ENCODE measurements around the gene GART.
"Not testable (repeated sequence)": the region's sequence is repeated elsewhere in the genome, so short reads cannot be mapped to it uniquely, and the experiment has no call there.

The GART gene

DNA sequence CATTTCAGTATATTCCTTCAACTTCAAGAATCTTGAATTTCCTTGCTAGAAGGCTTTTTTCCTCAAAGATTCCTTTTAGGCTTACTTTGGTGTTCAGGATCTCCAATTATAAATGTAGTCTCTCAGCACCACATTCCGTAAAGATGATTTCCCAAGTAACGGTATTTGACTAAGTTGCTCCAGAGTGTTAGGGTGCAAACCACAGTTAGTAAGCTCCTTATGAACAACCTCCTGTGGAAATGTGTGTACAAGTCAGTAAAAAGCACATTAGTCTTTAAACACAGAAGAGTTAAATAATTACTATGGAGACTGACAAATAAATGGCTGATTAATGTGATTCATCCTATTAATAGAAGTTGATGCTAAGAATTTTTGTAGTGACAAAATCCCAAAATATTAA lies 36.3 kb upstream of the GART start:
- peaks cover 58% of the 10 kb centered on the region for H3K36me3 ChIP-seq (ENCODE audit: insufficient read depth, low read length)
- H3F3A ChIP-seq (ENCODE audit: low read depth): no peaks in the 10 kb centered on the region; the same call in 1 of the 2 replicates
- no peaks in the 10 kb centered on the region for H4K20me1 ChIP-seq (ENCODE audit: insufficient read depth, low read length, poor library complexity, severe bottlenecking)

DNA sequence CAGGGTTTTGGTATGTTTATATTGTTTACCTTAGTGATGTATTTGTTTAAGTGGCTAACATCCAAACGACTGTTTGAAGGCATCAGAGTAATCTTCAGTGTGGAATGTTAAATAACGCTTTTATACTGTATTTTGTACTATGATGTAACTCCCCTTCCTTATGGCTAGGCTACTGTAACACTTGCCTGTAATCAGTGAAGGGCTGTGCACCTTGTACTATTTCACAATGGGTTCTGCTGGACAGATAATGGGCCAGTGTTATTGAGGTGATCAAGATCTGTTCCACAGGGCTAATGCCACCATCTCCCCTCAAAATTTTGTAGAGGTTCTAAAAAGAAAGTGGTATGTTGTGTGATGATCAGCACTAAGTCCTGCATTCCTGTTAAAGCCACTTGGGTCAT lies 34.8 kb upstream of the GART start:
- not testable (repeated sequence) for H3K27me3 ChIP-seq (ENCODE audit: insufficient read depth, low read length, poor library complexity, severe bottlenecking); H3K9me2 ChIP-seq (replicated peaks; ENCODE audit: low read depth, low read length); H3K4me3 ChIP-seq (ENCODE audit: low read length, poor library complexity, severe bottlenecking); H3K4me1 ChIP-seq (ENCODE audit: insufficient read depth, low read length, poor library complexity, severe bottlenecking); H3K9me3 ChIP-seq (ENCODE audit: insufficient read depth, low read depth, low read length); H3K9ac ChIP-seq (ENCODE audit: low read depth, low read length, poor library complexity, severe bottlenecking); H3F3A ChIP-seq (ENCODE audit: low read depth); H2AFZ ChIP-seq (ENCODE audit: low read length); H3K4me2 ChIP-seq (ENCODE audit: low read depth, low read length, poor library complexity, severe bottlenecking); H3K79me2 ChIP-seq (ENCODE audit: insufficient read depth, low read length); H4K20me1 ChIP-seq (ENCODE audit: insufficient read depth, low read length, poor library complexity, severe bottlenecking)
- peaks cover 71% of the 10 kb centered on the region for H3K36me3 ChIP-seq (ENCODE audit: insufficient read depth, low read length)

More for the DNA sequence above, 36.3 kb upstream of the GART start:
- Histone ChIP-seq H3K27me3 (ENCODE audit: insufficient read depth, low read length, poor library complexity, severe bottlenecking) (no peaks in the 10 kb centered on the region), H3K9ac (ENCODE audit: low read depth, low read length, poor library complexity, severe bottlenecking) (no peak overlapping the region), H2AFZ (ENCODE audit: low read length) (no peak overlapping the region), H3K9me2 (replicated peaks; ENCODE audit: low read depth, low read length) (no peaks in the 10 kb centered on the region), H3K4me1 (ENCODE audit: insufficient read depth, low read length, poor library complexity, severe bottlenecking) (peaks cover 4% of the 10 kb centered on the region), H3K9me3 (ENCODE audit: insufficient read depth, low read depth, low read length) (no peaks in the 10 kb centered on the region), H3K4me2 (ENCODE audit: low read depth, low read length, poor library complexity, severe bottlenecking) (no peak overlapping the region), H3K79me2 (ENCODE audit: insufficient read depth, low read length) (no peaks in the 10 kb centered on the region), H3K4me3 (ENCODE audit: low read length, poor library complexity, severe bottlenecking) (no peak overlapping the region)
- TF ChIP-seq, protein P1, sequence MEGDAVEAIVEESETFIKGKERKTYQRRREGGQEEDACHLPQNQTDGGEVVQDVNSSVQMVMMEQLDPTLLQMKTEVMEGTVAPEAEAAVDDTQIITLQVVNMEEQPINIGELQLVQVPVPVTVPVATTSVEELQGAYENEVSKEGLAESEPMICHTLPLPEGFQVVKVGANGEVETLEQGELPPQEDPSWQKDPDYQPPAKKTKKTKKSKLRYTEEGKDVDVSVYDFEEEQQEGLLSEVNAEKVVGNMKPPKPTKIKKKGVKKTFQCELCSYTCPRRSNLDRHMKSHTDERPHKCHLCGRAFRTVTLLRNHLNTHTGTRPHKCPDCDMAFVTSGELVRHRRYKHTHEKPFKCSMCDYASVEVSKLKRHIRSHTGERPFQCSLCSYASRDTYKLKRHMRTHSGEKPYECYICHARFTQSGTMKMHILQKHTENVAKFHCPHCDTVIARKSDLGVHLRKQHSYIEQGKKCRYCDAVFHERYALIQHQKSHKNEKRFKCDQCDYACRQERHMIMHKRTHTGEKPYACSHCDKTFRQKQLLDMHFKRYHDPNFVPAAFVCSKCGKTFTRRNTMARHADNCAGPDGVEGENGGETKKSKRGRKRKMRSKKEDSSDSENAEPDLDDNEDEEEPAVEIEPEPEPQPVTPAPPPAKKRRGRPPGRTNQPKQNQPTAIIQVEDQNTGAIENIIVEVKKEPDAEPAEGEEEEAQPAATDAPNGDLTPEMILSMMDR (conservative IDR thresholded peaks at IDR 0.05; ENCODE audit: low read length): no peak
- TF ChIP-seq EZH2phosphoT487 (IDR thresholded peaks at IDR 0.05; ENCODE audit: borderline replicate concordance): no peak

- H3F3A ChIP-seq (ENCODE audit: low read depth): no peaks in the 10 kb centered on the region
- TF ChIP-seq EZH2phosphoT487 (IDR thresholded peaks at IDR 0.05; ENCODE audit: borderline replicate concordance): no peak
- TF ChIP-seq, protein P1 (conservative IDR thresholded peaks at IDR 0.05; ENCODE audit: low read length): no peak
- H3K4me3 ChIP-seq (ENCODE audit: low read length, poor library complexity, severe bottlenecking): no peak overlapping the region
- H4K20me1 ChIP-seq (ENCODE audit: insufficient read depth, low read length, poor library complexity, severe bottlenecking): no peaks in the 10 kb centered on the region
- H3K4me2 ChIP-seq (ENCODE audit: low read depth, low read length, poor library complexity, severe bottlenecking): no peak overlapping the region
- H3K27me3 ChIP-seq (ENCODE audit: insufficient read depth, low read length, poor library complexity, severe bottlenecking): no peaks in the 10 kb centered on the region
- no peaks in the 10 kb centered on the region for H3K9me2 ChIP-seq (replicated peaks; ENCODE audit: low read depth, low read length)
- peaks cover 85% of the 10 kb centered on the region for H3K36me3 ChIP-seq (ENCODE audit: insufficient read depth, low read length)
- no peak overlapping the region for H3K9ac ChIP-seq (ENCODE audit: low read depth, low read length, poor library complexity, severe bottlenecking)
- no peaks in the 10 kb centered on the region for H3K4me1 ChIP-seq (ENCODE audit: insufficient read depth, low read length, poor library complexity, severe bottlenecking)
- H2AFZ ChIP-seq (ENCODE audit: low read length): no peak overlapping the region
- H3K9me3 ChIP-seq (ENCODE audit: insufficient read depth, low read depth, low read length): no peaks in the 10 kb centered on the region
- peaks cover 15% of the 10 kb centered on the region for H3K79me2 ChIP-seq (ENCODE audit: insufficient read depth, low read length)
Observed at GRCh38 chr21:33572350-33572749, 30.4 kb upstream of the GART start.

DNA sequence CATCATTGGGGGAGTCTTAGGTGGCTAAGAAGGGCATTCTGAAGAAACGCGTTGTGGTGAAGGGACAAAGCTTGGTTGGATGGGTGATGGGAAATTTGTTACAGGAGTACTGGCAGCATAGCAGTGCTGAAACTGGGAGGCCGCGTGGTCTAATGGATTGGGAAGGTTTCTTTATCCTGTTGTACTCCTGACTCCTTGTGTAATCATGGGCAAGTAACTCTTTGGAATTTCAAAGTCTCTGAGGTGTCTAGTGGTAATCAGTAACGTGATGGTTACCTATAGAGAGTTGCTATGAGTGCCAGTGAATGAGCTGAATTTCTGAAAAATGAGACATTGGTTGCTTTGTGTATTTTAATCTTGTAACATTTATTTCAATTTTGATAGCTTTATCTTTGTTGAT lies 28.1 kb upstream of the GART start:
- peaks cover 67% of the 10 kb centered on the region for H3K36me3 ChIP-seq (ENCODE audit: insufficient read depth, low read length)
- no peak overlapping the region for H3K9ac ChIP-seq (ENCODE audit: low read depth, low read length, poor library complexity, severe bottlenecking)
- no peak overlapping the region for H3K4me3 ChIP-seq (ENCODE audit: low read length, poor library complexity, severe bottlenecking)
- peaks cover 2% of the 10 kb centered on the region for H4K20me1 ChIP-seq (ENCODE audit: insufficient read depth, low read length, poor library complexity, severe bottlenecking)
- H3K9me3 ChIP-seq (ENCODE audit: insufficient read depth, low read depth, low read length): no peaks in the 10 kb centered on the region
- no peaks in the 10 kb centered on the region for H3K4me1 ChIP-seq (ENCODE audit: insufficient read depth, low read length, poor library complexity, severe bottlenecking)
- TF ChIP-seq EZH2phosphoT487 (IDR thresholded peaks at IDR 0.05; ENCODE audit: borderline replicate concordance): no peak
- TF ChIP-seq, protein P1 (conservative IDR thresholded peaks at IDR 0.05; ENCODE audit: low read length): no peak
- no peak overlapping the region for H3K4me2 ChIP-seq (ENCODE audit: low read depth, low read length, poor library complexity, severe bottlenecking)
- H2AFZ ChIP-seq (ENCODE audit: low read length): no peak overlapping the region
- no peaks in the 10 kb centered on the region for H3F3A ChIP-seq (ENCODE audit: low read depth)
- H3K27me3 ChIP-seq (ENCODE audit: insufficient read depth, low read length, poor library complexity, severe bottlenecking): no peaks in the 10 kb centered on the region
- H3K9me2 ChIP-seq (replicated peaks; ENCODE audit: low read depth, low read length): no peaks in the 10 kb centered on the region
- peaks cover 19% of the 10 kb centered on the region for H3K79me2 ChIP-seq (ENCODE audit: insufficient read depth, low read length)

Measured in Loucy (cell line).